NK-92 (cell line): ENCODE results near the gene GLDN.
"Not testable (repeated sequence)": the region's sequence is repeated elsewhere in the genome, so short reads cannot be mapped to it uniquely, and the experiment has no call there.

Experiments
- DNase-seq: peaks from one replicate; lab custom pipeline; 2025; ENCODE audit not compliant: unreplicated experiment; lab: John Stamatoyannopoulos, UW

Gene GLDN

GRCh38 chr15:51386960-51387698 is 45.7 kb downstream of the GLDN start:
- DNase-seq: no peak

GRCh38 chr15:51387699-51388041 is 46.2 kb downstream of the GLDN start:
- no peak for DNase-seq

GRCh38 chr15:51388726-51389125 is 47.3 kb downstream of the GLDN start:
- no peak for DNase-seq

GRCh38 chr15:51390241-51390965 is 48.9 kb downstream of the GLDN start:
- DNase-seq: no peak

GRCh38 chr15:51390966-51391422 is 49.5 kb downstream of the GLDN start:
- DNase-seq: no peak

- no peak for DNase-seq
These were observed 55.5 kb downstream of the GLDN start for GRCh38 chr15:51396921-51397320.

GRCh38 chr15:51398626-51399025 is 57.2 kb downstream of the GLDN start:
- no peak for DNase-seq

- DNase-seq: no peak
These were observed 59.8 kb downstream of the GLDN start for GRCh38 chr15:51401051-51401780.

- no peak for DNase-seq
These were observed 60.5 kb downstream of the GLDN start for GRCh38 chr15:51401872-51402517.

GRCh38 chr15:51403072-51403878 is 61.8 kb downstream of the GLDN start:
- no peak for DNase-seq

- no peak for DNase-seq
These were observed 62.7 kb downstream of the GLDN start for GRCh38 chr15:51403946-51404695.

GRCh38 chr15:51405693-51406523 is 64.5 kb downstream of the GLDN start:
- DNase-seq: no peak

GRCh38 chr15:51414256-51414860 is 72.9 kb downstream of the GLDN start:
- no peak for DNase-seq

- no peak for DNase-seq
These were observed 74.7 kb downstream of the GLDN start for GRCh38 chr15:51416129-51416528.

- DNase-seq: not testable (repeated sequence)
These were observed 81.6 kb downstream of the GLDN start for GRCh38 chr15:51423040-51423439.

GRCh38 chr15:51424780-51425179 is 83.3 kb downstream of the GLDN start:
- DNase-seq: no peak

- DNase-seq: no peak
These were observed 84.1 kb downstream of the GLDN start for GRCh38 chr15:51425517-51426040.

GRCh38 chr15:51438526-51438925 is 97.1 kb downstream of the GLDN start:
- no peak for DNase-seq
